SH-SY5Y (cell line): ENCODE data around the gene ZNF282.

Source experiments
- GATA2 ChIP-seq: IDR thresholded peaks from 2 replicates; pipeline ENCODE4 v1.6.1; 2011; ENCODE audit warnings: mild to moderate bottlenecking, low read depth, low read length
- GATA3 ChIP-seq: IDR thresholded peaks from 2 replicates; pipeline ENCODE4 v1.6.1; 2011; ENCODE audit warnings: low read depth, mild to moderate bottlenecking, low read length, moderate library complexity

ZNF282 gene

GRCh38 chr7:149179241-149179640, 16.1 kb upstream of the ZNF282 start:
- no peak for TF ChIP-seq GATA3
- no peak for TF ChIP-seq GATA2

- TF ChIP-seq GATA3: no peak
- TF ChIP-seq GATA2: no peak
These were observed 14.5 kb upstream of the ZNF282 start for GRCh38 chr7:149180722-149181449.

- TF ChIP-seq GATA2: no peak
- no peak for TF ChIP-seq GATA3
These were observed 13.9 kb upstream of the ZNF282 start for GRCh38 chr7:149181450-149181790.

- TF ChIP-seq GATA2 (no peak), GATA3 (no peak)
These were observed 11.1 kb upstream of the ZNF282 start for GRCh38 chr7:149184274-149184673.

- TF ChIP-seq GATA3: no peak
- TF ChIP-seq GATA2: no peak
These were observed 7.1 kb upstream of the ZNF282 start for GRCh38 chr7:149188213-149188612.

GRCh38 chr7:149188637-149189259, 6.6 kb upstream of the ZNF282 start:
- TF ChIP-seq GATA3: no peak
- TF ChIP-seq GATA2: no peak

GRCh38 chr7:149191851-149192250, 3.5 kb upstream of the ZNF282 start:
- no peak for TF ChIP-seq GATA3
- TF ChIP-seq GATA2: no peak

GRCh38 chr7:149194799-149195179, 557 bp upstream of the ZNF282 start:
- TF ChIP-seq GATA3 (no peak), GATA2 (no peak)

GRCh38 chr7:149196151-149196704, 882 bp downstream of the ZNF282 start:
- TF ChIP-seq GATA2 (no peak), GATA3 (no peak)

GRCh38 chr7:149196705-149197171, 1.4 kb downstream of the ZNF282 start:
- TF ChIP-seq GATA2: no peak
- no peak for TF ChIP-seq GATA3

- TF ChIP-seq GATA3 (no peak), GATA2 (no peak)
These were observed 2.3 kb downstream of the ZNF282 start for GRCh38 chr7:149197675-149198074.

- no peak for TF ChIP-seq GATA3
- TF ChIP-seq GATA2: no peak
These were observed 2.9 kb downstream of the ZNF282 start for GRCh38 chr7:149198161-149198816.

GRCh38 chr7:149199234-149199995, 4.1 kb downstream of the ZNF282 start:
- TF ChIP-seq GATA3: no peak

GRCh38 chr7:149202831-149203231, 7.5 kb downstream of the ZNF282 start:
- no peak for TF ChIP-seq GATA2
- no peak for TF ChIP-seq GATA3
